Smooth muscle cell (in vitro differentiated cells): ENCODE data around the gene CITED1. TPM values are rescaled to one million over a fixed set of nuclear protein-coding genes. Genes with fewer than 3 reads are reported as not detected.

Experiments
- DNase-seq: peaks from one replicate; lab custom pipeline; 2025; ENCODE audit not compliant: unreplicated experiment; lab: John Stamatoyannopoulos, UW
- H2AFZ ChIP-seq: fragments of 200-600 bp; sonication (generic); 2 replicates; pipeline ENCODE4 v1.6.0; 2016; ENCODE audit warnings: antibody characterized with exemption, low read depth, mild to moderate bottlenecking
- H3F3A ChIP-seq: fragments of 200-600 bp; sonication (generic); 2 replicates; pipeline ENCODE4 v1.6.0; 2017; ENCODE audit warnings: antibody characterized with exemption, low read depth
- H3K27ac ChIP-seq: fragments of 200-600 bp; sonication (generic); 2 replicates; pipeline ENCODE4 v1.5.1; 2016; ENCODE audit warnings: low read depth, mild to moderate bottlenecking
- H3K27me3 ChIP-seq: fragments of 200-600 bp; sonication (generic); 2 replicates; pipeline ENCODE4 v1.6.1; 2016; ENCODE audit warnings: low read depth, mild to moderate bottlenecking
- H3K36me3 ChIP-seq: fragments of 200-600 bp; sonication (generic); 2 replicates; pipeline ENCODE4 v1.5.1; 2016; ENCODE audit warnings: low read depth
- H3K4me1 ChIP-seq: fragments of 200-600 bp; sonication (generic); 2 replicates; pipeline ENCODE4 v1.5.1; 2016; ENCODE audit warnings: low read depth
- H3K4me2 ChIP-seq: fragments of 200-600 bp; sonication (generic); 2 replicates; pipeline ENCODE4 v1.6.0; 2016; ENCODE audit warnings: mild to moderate bottlenecking
- H3K4me3 ChIP-seq: fragments of 200-600 bp; sonication (generic); 2 replicates; pipeline ENCODE4 v1.5.1; 2016; ENCODE audit warnings: mild to moderate bottlenecking
- H3K79me2 ChIP-seq: fragments of 200-600 bp; sonication (generic); 2 replicates; pipeline ENCODE4 v1.6.0; 2016; ENCODE audit warnings: low read depth, mild to moderate bottlenecking
- H3K9ac ChIP-seq: fragments of 200-600 bp; sonication (generic); 2 replicates; pipeline ENCODE4 v1.6.0; 2016; ENCODE audit warnings: low read depth
- H3K9me3 ChIP-seq: fragments of 200-600 bp; sonication (generic); replicated peaks from 2 replicates; pipeline ENCODE4 v1.5.1; 2016; ENCODE audit warnings: low read depth
- H4K20me1 ChIP-seq: fragments of 200-600 bp; sonication (generic); 2 replicates; pipeline ENCODE4 v1.6.0; 2016; ENCODE audit warnings: low read depth
- WGBS: methylation state at CpG from one replicate; pipeline ENCODE4 v1.1.7; 2016; ENCODE audit warnings: low lambda C conversion rate; 5-methylcytosine and 5-hydroxymethylcytosine counted together
- polyA plus RNA-seq: library from polyadenylated mRNA; unstranded; fragments of >200 nt; fragmentation: Nextera tagmentation; extraction: Ambion mirVana; gene quantifications from 2 replicates; pipeline ENCODE4 v1.2.1, GENCODE V29; 2016
- total RNA-seq: library from RNA; depleted of rRNA; stranded (reverse); fragments of >200 nt; gene quantifications from 2 replicates; pipeline ENCODE4 v1.2.3, GENCODE V29; 2014
- TF ChIP-seq, protein P1 (sequence below): fragments of 200-600 bp; sonication (generic); IDR thresholded peaks from 2 replicates; pipeline ENCODE4 v1.5.1; 2017; ENCODE audit warnings: borderline replicate concordance, mild to moderate bottlenecking, antibody characterized with exemption; ENCODE audit not compliant: insufficient read depth, poor library complexity, severe bottlenecking

Gene CITED1
- total and polyA plus RNA-seq, 2 experiments from 2014 or later, result 0.42 to 1.0 TPM

DNA sequence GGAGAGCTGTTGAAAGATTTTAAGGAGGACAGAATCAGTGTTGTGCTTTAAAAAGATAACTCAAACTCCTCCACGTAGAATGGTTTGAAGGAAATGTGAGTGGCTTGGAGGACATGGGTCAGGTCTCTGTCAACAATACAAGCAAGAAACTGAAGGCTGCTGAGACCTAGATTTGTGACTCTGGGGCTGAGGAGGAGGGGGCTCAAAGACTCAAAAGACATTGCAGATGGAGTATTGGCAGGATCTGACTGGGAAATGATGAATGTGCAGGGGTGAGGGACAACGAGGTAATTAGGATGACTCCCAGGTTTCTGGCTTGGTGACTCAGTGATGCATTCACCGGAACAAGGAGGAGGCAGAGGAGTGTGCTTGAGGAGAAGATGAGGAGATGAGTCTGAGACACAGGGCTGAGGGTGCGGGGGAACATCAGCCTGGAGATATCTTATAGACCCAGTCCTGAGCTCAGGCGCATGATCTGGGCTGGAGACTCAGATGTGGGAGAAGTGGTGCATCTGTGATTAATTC is 25.3 kb downstream of the CITED1 start:
- Histone ChIP-seq H3F3A (no peaks in the 10 kb centered on the region), H3K4me2 (no peak overlapping the region), H4K20me1 (peaks cover 9% of the 10 kb centered on the region), H3K4me1 (peaks cover 4% of the 10 kb centered on the region), H3K27me3 (no peaks in the 10 kb centered on the region), H3K4me3 (no peak overlapping the region), H3K36me3 (no peaks in the 10 kb centered on the region), H3K9ac (no peak overlapping the region), H3K27ac (no peak overlapping the region), H3K79me2 (peaks cover 16% of the 10 kb centered on the region), H2AFZ (no peak overlapping the region), H3K9me3 (no peaks in the 10 kb centered on the region)
- WGBS, result 70% methylated on average over 5 of the region's 5 CpGs
- TF ChIP-seq, protein P1, sequence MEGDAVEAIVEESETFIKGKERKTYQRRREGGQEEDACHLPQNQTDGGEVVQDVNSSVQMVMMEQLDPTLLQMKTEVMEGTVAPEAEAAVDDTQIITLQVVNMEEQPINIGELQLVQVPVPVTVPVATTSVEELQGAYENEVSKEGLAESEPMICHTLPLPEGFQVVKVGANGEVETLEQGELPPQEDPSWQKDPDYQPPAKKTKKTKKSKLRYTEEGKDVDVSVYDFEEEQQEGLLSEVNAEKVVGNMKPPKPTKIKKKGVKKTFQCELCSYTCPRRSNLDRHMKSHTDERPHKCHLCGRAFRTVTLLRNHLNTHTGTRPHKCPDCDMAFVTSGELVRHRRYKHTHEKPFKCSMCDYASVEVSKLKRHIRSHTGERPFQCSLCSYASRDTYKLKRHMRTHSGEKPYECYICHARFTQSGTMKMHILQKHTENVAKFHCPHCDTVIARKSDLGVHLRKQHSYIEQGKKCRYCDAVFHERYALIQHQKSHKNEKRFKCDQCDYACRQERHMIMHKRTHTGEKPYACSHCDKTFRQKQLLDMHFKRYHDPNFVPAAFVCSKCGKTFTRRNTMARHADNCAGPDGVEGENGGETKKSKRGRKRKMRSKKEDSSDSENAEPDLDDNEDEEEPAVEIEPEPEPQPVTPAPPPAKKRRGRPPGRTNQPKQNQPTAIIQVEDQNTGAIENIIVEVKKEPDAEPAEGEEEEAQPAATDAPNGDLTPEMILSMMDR, result no peak
- no peak for DNase-seq

DNA sequence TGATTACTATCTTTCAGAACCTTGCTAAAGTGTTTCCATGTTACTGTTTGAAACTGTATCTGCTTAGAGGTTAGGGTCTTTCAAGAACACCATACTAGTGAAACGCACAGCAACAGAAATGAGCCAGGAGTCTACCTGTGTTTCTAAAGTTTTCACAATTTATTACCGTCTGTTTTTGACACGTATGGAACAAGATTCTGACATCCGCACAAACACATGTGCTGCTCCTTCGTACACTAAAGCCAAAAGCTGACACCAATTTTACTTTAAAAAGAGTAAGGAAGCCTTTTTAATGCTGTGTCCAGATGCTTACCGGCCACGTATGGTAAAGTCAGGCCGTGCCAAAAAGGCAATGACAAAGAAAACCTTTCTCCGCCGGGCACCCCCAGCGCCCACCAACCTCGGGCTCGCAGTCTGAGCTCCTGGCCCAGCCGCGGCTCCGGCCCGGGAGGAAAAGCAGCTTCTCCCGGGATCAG is 29.2 kb downstream of the CITED1 start:
- Histone ChIP-seq H3K79me2 (peaks cover 25% of the 10 kb centered on the region), H4K20me1 (peaks cover 45% of the 10 kb centered on the region)
- 32% methylated on average over 18 of the region's 18 CpGs for WGBS

DNA sequence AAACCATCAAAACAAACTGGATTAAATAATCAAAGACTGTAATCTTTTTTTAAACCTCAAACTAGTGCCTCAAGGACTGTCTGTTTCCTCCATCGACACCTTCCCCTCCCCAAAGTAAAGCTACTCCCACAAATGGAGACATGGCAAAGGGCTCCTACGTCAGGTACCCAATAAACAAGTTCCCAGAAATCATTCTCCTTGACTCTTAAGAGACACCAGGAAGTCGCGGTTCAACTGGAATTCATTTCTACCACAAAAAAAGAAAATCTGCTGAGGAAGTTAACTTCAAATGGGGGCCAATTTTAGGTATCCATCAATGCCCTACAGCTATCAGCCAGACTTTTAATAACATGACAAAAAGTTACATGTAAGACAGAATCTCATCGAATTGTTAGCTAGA is 31.2 kb downstream of the CITED1 start:
- H3F3A ChIP-seq, result peaks cover 6% of the 10 kb centered on the region
- no peaks in the 10 kb centered on the region for H3K27me3 ChIP-seq
- H4K20me1 ChIP-seq, result peaks cover 50% of the 10 kb centered on the region
- H3K9ac ChIP-seq, result peak overlapping the region; percentile 93
- H3K4me3 ChIP-seq, result peak overlapping the region; percentile 85
- H3K4me1 ChIP-seq, result peaks cover 21% of the 10 kb centered on the region
- TF ChIP-seq, protein P1, result no peak
- no peak overlapping the region for H2AFZ ChIP-seq
- H3K4me2 ChIP-seq, result peak overlapping the region; percentile 79
- H3K36me3 ChIP-seq, result no peaks in the 10 kb centered on the region
- H3K9me3 ChIP-seq, result no peaks in the 10 kb centered on the region
- H3K27ac ChIP-seq, result peak overlapping the region; percentile 96
- peaks cover 25% of the 10 kb centered on the region for H3K79me2 ChIP-seq
- 67% methylated on average over 5 of the region's 5 CpGs for WGBS
- DNase-seq, result no peak

More for the DNA sequence above, 29.2 kb downstream of the CITED1 start:
- peak overlapping the region; percentile 93 for H3K9ac ChIP-seq
- H3K4me3 ChIP-seq, result peak overlapping the region; percentile 85
- TF ChIP-seq, protein P1, result no peak
- H2AFZ ChIP-seq, result no peak overlapping the region
- H3F3A ChIP-seq, result peaks cover 6% of the 10 kb centered on the region
- H3K4me1 ChIP-seq, result peaks cover 19% of the 10 kb centered on the region
- H3K9me3 ChIP-seq, result no peaks in the 10 kb centered on the region
- DNase-seq, result no peak
- H3K27ac ChIP-seq, result peak overlapping the region; percentile 96
- H3K4me2 ChIP-seq, result peak overlapping the region; percentile 79
- H3K27me3 ChIP-seq, result no peaks in the 10 kb centered on the region
- no peaks in the 10 kb centered on the region for H3K36me3 ChIP-seq

DNA sequence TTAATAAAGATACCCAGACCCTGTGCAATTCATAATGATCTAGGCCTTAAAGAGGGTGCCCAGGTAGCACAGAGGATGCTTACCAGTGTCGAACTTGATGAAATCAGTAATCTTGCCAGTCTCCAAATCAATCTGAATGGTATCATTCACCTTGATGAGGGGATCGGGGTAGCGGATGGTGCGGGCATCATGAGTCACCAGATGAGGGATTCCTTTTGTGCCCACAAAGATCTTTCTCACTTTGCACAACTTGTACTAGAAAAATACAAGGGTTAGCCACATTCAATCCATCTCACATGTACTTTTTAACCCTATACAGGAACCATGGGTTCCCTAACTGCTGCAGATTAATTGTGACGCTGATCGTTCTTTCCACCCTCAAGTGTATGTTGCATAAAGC is 32.0 kb downstream of the CITED1 start:
- TF ChIP-seq, protein P1, result no peak
- no peak for DNase-seq
- H4K20me1 ChIP-seq, result peaks cover 50% of the 10 kb centered on the region
- H2AFZ ChIP-seq, result no peak overlapping the region
- peak overlapping the region; percentile 96 for H3K27ac ChIP-seq
- peak overlapping the region; percentile 79 for H3K4me2 ChIP-seq
- no peak overlapping the region for H3K9ac ChIP-seq
- peak overlapping the region; percentile 85 for H3K4me3 ChIP-seq
- peaks cover 25% of the 10 kb centered on the region for H3K79me2 ChIP-seq
- H3K4me1 ChIP-seq, result peaks cover 21% of the 10 kb centered on the region
- 89% methylated on average over 6 of the region's 6 CpGs for WGBS
- H3K9me3 ChIP-seq, result no peaks in the 10 kb centered on the region
- peaks cover 6% of the 10 kb centered on the region for H3F3A ChIP-seq
- no peaks in the 10 kb centered on the region for H3K36me3 ChIP-seq
- no peaks in the 10 kb centered on the region for H3K27me3 ChIP-seq
